GM13977 (cell line): ENCODE results near the gene ZBTB4.

Experiments used
- DNase-seq: peaks from one replicate; pipeline ENCODE4 v3.0.0; 2012; ENCODE audit warnings: low spot score
- CTCF ChIP-seq: IDR thresholded peaks from 2 replicates; pipeline ENCODE4 v1.5.1; 2012; ENCODE audit warnings: mild to moderate bottlenecking, control low read depth; ENCODE audit not compliant: insufficient read depth; ENCODE audit errors: extremely low read depth, missing control alignments
- in situ Hi-C: fragments of 300-500 bp; cut with MboI; formaldehyde crosslinking; loops from one replicate; pipeline ENCODE4 v1.12.0; 2022; ENCODE audit warnings: low sequenced_read_pairs, low pct_unique_long_range_greater_than_20kb, mixed read lengths, inconsistent platforms; ENCODE audit not compliant: unreplicated experiment

ZBTB4 gene

GRCh38 chr17:7479213-7480088, at the start of gene ZBTB4:
Gene ZBTB4 (minus strand): TSS chr17:7479631. CDS start chr17:7466801, 12,830 bp downstream.
- in situ Hi-C loops, result no loop called here
- no peak for TF ChIP-seq CTCF
- DNase-seq, result peak; percentile 86

- DNase-seq, result no peak
- no peak for TF ChIP-seq CTCF
- in situ Hi-C loops, result no loop called here
Observed at GRCh38 chr17:7528842-7529241, 49.4 kb upstream of the ZBTB4 start.

GRCh38 chr17:7523033-7523432, 43.6 kb upstream of the ZBTB4 start:
- no peak for DNase-seq
- peak; percentile 61 for TF ChIP-seq CTCF
- in situ Hi-C loops, result no loop called here

GRCh38 chr17:7515911-7516610, 36.6 kb upstream of the ZBTB4 start:
- TF ChIP-seq CTCF, result no peak
- in situ Hi-C loops, result loop anchor here (5.0 kb wide), 1 partner anchor 41 kb away; the partner anchor contains the start of gene TNFSF13
- no peak for DNase-seq

GRCh38 chr17:7513850-7514419, 34.5 kb upstream of the ZBTB4 start:
- in situ Hi-C loops, result no loop called here
- DNase-seq, result no peak
- TF ChIP-seq CTCF, result no peak

- no peak for DNase-seq
- in situ Hi-C loops, result no loop called here
- TF ChIP-seq CTCF, result no peak
Observed at GRCh38 chr17:7512824-7513540, 33.6 kb upstream of the ZBTB4 start.
